Daoy (cell line): Measurements from ENCODE around the gene ITM2C. TPM values are rescaled to one million over a fixed set of nuclear protein-coding genes. Genes with fewer than 3 reads are reported as not detected.

Experiments used
- DNase-seq: peaks from one replicate; pipeline ENCODE4 v3.0.0-alpha.2; 2015; ENCODE audit warnings: low read depth
- total RNA-seq: library from RNA; depleted of rRNA; stranded (reverse); fragments of >200 nt; shearing (Covaris generic); gene quantifications from 2 replicates; pipeline ENCODE4 v1.2.3, GENCODE V29; 2014

The ITM2C gene
- total RNA-seq, 1 experiment from 2014 or later: 41.9 TPM

GRCh38 chr2:230872968-230873660, 8.4 kb downstream of the ITM2C start:
- DNase-seq: no peak

- no peak for DNase-seq
These were observed 9.1 kb downstream of the ITM2C start for GRCh38 chr2:230873661-230874401.

- DNase-seq: no peak
These were observed 9.7 kb downstream of the ITM2C start for GRCh38 chr2:230874456-230874855.

- DNase-seq: no peak
These were observed 10.1 kb downstream of the ITM2C start for GRCh38 chr2:230874876-230875275.

- DNase-seq: no peak
These were observed 10.9 kb downstream of the ITM2C start for GRCh38 chr2:230875347-230876315.

- no peak for DNase-seq
These were observed 12.5 kb downstream of the ITM2C start for GRCh38 chr2:230877116-230877758.

GRCh38 chr2:230877759-230878598, 13.2 kb downstream of the ITM2C start:
- peak; percentile 41 for DNase-seq

GRCh38 chr2:230878599-230879188, 14.0 kb downstream of the ITM2C start:
- no peak for DNase-seq

GRCh38 chr2:230879271-230879882, 14.6 kb downstream of the ITM2C start:
- no peak for DNase-seq

- no peak for DNase-seq
These were observed 15.1 kb downstream of the ITM2C start for GRCh38 chr2:230879891-230880290.

- DNase-seq: no peak
These were observed 17.1 kb downstream of the ITM2C start for GRCh38 chr2:230881840-230882239.

- DNase-seq: no peak
These were observed 20.9 kb downstream of the ITM2C start for GRCh38 chr2:230885463-230886130.

GRCh38 chr2:230886206-230886605, 21.5 kb downstream of the ITM2C start:
- DNase-seq: no peak

- DNase-seq: no peak
These were observed 21.9 kb downstream of the ITM2C start for GRCh38 chr2:230886671-230887071.

- no peak for DNase-seq
These were observed 22.6 kb downstream of the ITM2C start for GRCh38 chr2:230887342-230887741.

GRCh38 chr2:230888824-230889400, 24.2 kb downstream of the ITM2C start:
- no peak for DNase-seq

- no peak for DNase-seq
These were observed 25.3 kb downstream of the ITM2C start for GRCh38 chr2:230889911-230890601.

- no peak for DNase-seq
These were observed 25.9 kb downstream of the ITM2C start for GRCh38 chr2:230890646-230891045.
